K562 (cell line): ENCODE results near the gene LRRC49. TPM values are rescaled to one million over a fixed set of nuclear protein-coding genes. Genes with fewer than 3 reads are reported as not detected.

ENCODE experiments used
- ATAC-seq: fragments of 200-7000 bp; cut with Tn5 transposase; 3 replicates; pipeline ENCODE4 v1.9.1; 2020; ENCODE audit warnings: moderate library complexity
- BruUV-seq: library from RNA; stranded (reverse); fragments of 400-500 nt; replicated peaks from 2 replicates; lab custom pipeline; 2021; lab: Mats Ljungman, UMichigan
- CTCF ChIA-PET: fragments of 300-600 bp; formaldehyde crosslinking; extraction: SDS; loops from one replicate; lab custom pipeline; 2021; ENCODE audit warnings: low intra/inter-chr PET ratio; lab: Yijun Ruan, JAX
- POLR2A ChIA-PET: fragments of 300-600, 350-650 bp; sonication (Branson Sonifier 250); formaldehyde crosslinking; extraction: SDS; loops from one replicate; lab custom pipeline; 2021; ENCODE audit warnings: antibody characterized with exemption, inconsistent platforms; lab: Yijun Ruan, JAX
- DNase-seq, 4 experiments: peaks; one replicate each; pipeline versions ENCODE4 v3.0.0 to v3.0.0-alpha.2; 2011 to 2018; ENCODE audit warnings: low spot score in 3 of 4, mixed read lengths in 3 of 4; ENCODE audit errors: extremely low read depth in 1 of 4
- FAIRE-seq: peaks from 2 replicates; lab custom pipeline; 2011; peaks lifted over from hg19 to GRCh38; lab: Jason Lieb, UNC
- H2AFZ ChIP-seq: 2 replicates; pipeline ENCODE4 v1.6.0; 2011; ENCODE audit warnings: low read depth, low read length, control low read depth, inconsistent platforms
- H3K27ac ChIP-seq: fragments of 200-600 bp; 3 replicates; pipeline ENCODE4 v1.8.0; 2011; ENCODE audit warnings: low read depth, mild to moderate bottlenecking, control low read depth, inconsistent platforms, low read length, moderate library complexity, mixed read lengths; ENCODE audit errors: extremely low read depth
- H3K27me3 ChIP-seq, 2 experiments: fragments of 300-600 bp in 1 of 2; 2 replicates in 1 of 2; 3 replicates in 1 of 2; pipeline versions ENCODE4 v1.6.0 to v1.8.0; 2011; ENCODE audit warnings: inconsistent platforms in 2 of 2, low read length in 2 of 2, mild to moderate bottlenecking in 1 of 2, mixed read lengths in 1 of 2, moderate library complexity in 1 of 2; ENCODE audit not compliant: control insufficient read depth in 2 of 2, insufficient read depth in 2 of 2
- H3K36me3 ChIP-seq: fragments of 300-600 bp; 3 replicates; pipeline ENCODE4 v1.8.0; 2011; ENCODE audit warnings: mild to moderate bottlenecking, low read length, inconsistent platforms; ENCODE audit not compliant: control insufficient read depth, insufficient read depth
- H3K4me1 ChIP-seq, 2 experiments: fragments of 200-600 bp in 1 of 2; replicated peaks in 1 of 2; 2 replicates in 1 of 2; 3 replicates in 1 of 2; pipeline versions ENCODE4 v1.5.1 to v1.8.0; 2011; ENCODE audit warnings: inconsistent platforms in 2 of 2, low read length in 2 of 2, mild to moderate bottlenecking in 1 of 2, mixed read lengths in 1 of 2, moderate library complexity in 1 of 2; ENCODE audit not compliant: control insufficient read depth in 2 of 2, insufficient read depth in 2 of 2
- H3K4me2 ChIP-seq: 2 replicates; pipeline ENCODE4 v1.6.1; 2011; ENCODE audit warnings: low read length, control low read depth, inconsistent platforms, mixed read lengths; ENCODE audit not compliant: insufficient read depth
- H3K4me3 ChIP-seq: fragments of 200-600 bp; sonication (generic), shearing (Covaris generic); 2 replicates; pipeline ENCODE4 v1.5.1; 2016; ENCODE audit warnings: control low read depth, inconsistent platforms
- H3K79me2 ChIP-seq: fragments of 200-600 bp; 3 replicates; pipeline ENCODE4 v1.8.0; 2011; ENCODE audit warnings: low read length, inconsistent platforms; ENCODE audit not compliant: control insufficient read depth, insufficient read depth
- H3K9ac ChIP-seq, 2 experiments: 2 replicates each; pipeline versions ENCODE4 v1.6.0 to v1.6.1; 2011; ENCODE audit warnings: low read depth in 2 of 2, low read length in 2 of 2, control low read depth in 1 of 2, inconsistent platforms in 1 of 2, mild to moderate bottlenecking in 1 of 2, mixed read lengths in 1 of 2; ENCODE audit not compliant: insufficient read depth in 1 of 2
- H3K9me1 ChIP-seq: one replicate; pipeline ENCODE4 v1.6.0; 2011; ENCODE audit warnings: inconsistent platforms, mild to moderate bottlenecking, low read length, moderate library complexity; ENCODE audit not compliant: control insufficient read depth, insufficient read depth
- H3K9me3 ChIP-seq: replicated peaks from 2 replicates; pipeline ENCODE4 v1.5.1; 2011; ENCODE audit warnings: low read depth, low read length, inconsistent platforms; ENCODE audit not compliant: control insufficient read depth, insufficient read depth
- H4K20me1 ChIP-seq: replicated peaks from 2 replicates; pipeline ENCODE4 v1.6.1; 2011; ENCODE audit warnings: low read length, inconsistent platforms, mixed read lengths; ENCODE audit not compliant: control insufficient read depth, insufficient read depth
- CGGBP1 ChIP-seq: fragments of 250-450 bp; sonication (Bioruptor Pico); IDR thresholded peaks from 2 replicates; pipeline ENCODE4 v1.9.0; 2021; ENCODE audit warnings: mild to moderate bottlenecking
- ELF1 ChIP-seq: fragments of 200-800 bp; sonication (Bioruptor generic); IDR thresholded peaks from 2 replicates; pipeline ENCODE4 v1.6.1; 2016; ENCODE audit warnings: missing genetic modification characterization, missing compliant biosample characterization
- PTTG1 ChIP-seq: fragments of 450-650 bp; IDR thresholded peaks from 2 replicates; pipeline ENCODE4 v1.6.1; 2016; ENCODE audit warnings: low read depth, mild to moderate bottlenecking, missing genetic modification characterization, missing compliant biosample characterization
- SETDB1 ChIP-seq: IDR thresholded peaks from one replicate; pipeline ENCODE4 v1.6.1; 2012; ENCODE audit warnings: low read length, control low read depth, inconsistent platforms
- ZNF165 ChIP-seq: fragments of 250-450 bp; sonication (Bioruptor Pico); IDR thresholded peaks from 2 replicates; pipeline ENCODE4 v1.4.0; 2020; ENCODE audit warnings: borderline replicate concordance
- in situ Hi-C: fragments of 300-500 bp; cut with MboI; formaldehyde crosslinking; loops from 4 replicates; pipeline ENCODE4 v1.15.0; 2018; ENCODE audit warnings: inconsistent platforms, mixed read lengths
- intact Hi-C: fragments of 100-400 bp; cut with micrococcal nuclease; formaldehyde crosslinking; loops from 2 replicates; pipeline ENCODE4 v1.14.2; 2022
- polyA plus RNA-seq, 8 experiments: library from polyadenylated mRNA; depleted of rRNA in 4 of 8; stranded (reverse) in 5 of 8; unstranded in 3 of 8; fragments of >200 nt; fragmentation: Nextera tagmentation in 2 of 8; fragmentation: Illumina TruSeq in 1 of 8; extraction: Ambion mirVana in 2 of 8; extraction: Trizol in 1 of 8; gene quantifications; 2 replicates each; pipeline versions ENCODE4 v1.2.1 to v1.2.3, GENCODE V29; 2011 to 2014; ENCODE audit warnings: inconsistent platforms in 1 of 8, missing spikeins in 1 of 8
- total RNA-seq, 7 experiments: library from RNA; depleted of rRNA in 6 of 7; stranded (reverse); fragments of >200 nt in 6 of 7; fragmentation: Illumina TruSeq in 2 of 7; extraction: Trizol in 2 of 7; gene quantifications; 2 replicates each; pipeline versions ENCODE4 v1.2.1 to v1.2.3, GENCODE V29; 2011 to 2021; ENCODE audit warnings: low replicate concordance in 1 of 7
- TF ChIP-seq, protein P1 (sequence below): fragments of 200-400 bp; formaldehyde crosslinking; IDR thresholded peaks from 2 replicates; pipeline ENCODE4 v1.6.1; 2017; ENCODE audit warnings: mild to moderate bottlenecking, low read depth, low read length, moderate library complexity

Gene LRRC49
- total and polyA plus RNA-seq, 9 of the 15 experiments (the other 6 are each of a cell fraction or from before 2014, with no cell fraction given), result 0.32 TPM; not detected in 8

- no peak overlapping the region for H3K4me3 ChIP-seq
- intact Hi-C loops, result no loop called here
- no peaks in the 10 kb centered on the region for H3K27me3 ChIP-seq
- FAIRE-seq (no peak), ATAC-seq (no peak), DNase-seq (no peak)
- H3K79me2 ChIP-seq, result no peaks in the 10 kb centered on the region
- H3K9me1 ChIP-seq, result no peaks in the 10 kb centered on the region
- no peaks in the 10 kb centered on the region for H4K20me1 ChIP-seq
- H2AFZ ChIP-seq, result no peak overlapping the region
- H3K9me3 ChIP-seq, result no peaks in the 10 kb centered on the region
- in situ Hi-C loops, result loop anchor here (25.0 kb wide), 1 partner anchor 786 kb away; no protein-coding TSS in a partner anchor
- CTCF ChIA-PET, result no interaction called here
- POLR2A ChIA-PET, result no interaction called here
- no peak overlapping the region for H3K27ac ChIP-seq
- H3K36me3 ChIP-seq, result no peaks in the 10 kb centered on the region
- no peak overlapping the region for H3K9ac ChIP-seq
- no peak for TF ChIP-seq SETDB1
- no peak for TF ChIP-seq ZNF165
- TF ChIP-seq ELF1 (tag), result no peak
- TF ChIP-seq, protein P1, sequence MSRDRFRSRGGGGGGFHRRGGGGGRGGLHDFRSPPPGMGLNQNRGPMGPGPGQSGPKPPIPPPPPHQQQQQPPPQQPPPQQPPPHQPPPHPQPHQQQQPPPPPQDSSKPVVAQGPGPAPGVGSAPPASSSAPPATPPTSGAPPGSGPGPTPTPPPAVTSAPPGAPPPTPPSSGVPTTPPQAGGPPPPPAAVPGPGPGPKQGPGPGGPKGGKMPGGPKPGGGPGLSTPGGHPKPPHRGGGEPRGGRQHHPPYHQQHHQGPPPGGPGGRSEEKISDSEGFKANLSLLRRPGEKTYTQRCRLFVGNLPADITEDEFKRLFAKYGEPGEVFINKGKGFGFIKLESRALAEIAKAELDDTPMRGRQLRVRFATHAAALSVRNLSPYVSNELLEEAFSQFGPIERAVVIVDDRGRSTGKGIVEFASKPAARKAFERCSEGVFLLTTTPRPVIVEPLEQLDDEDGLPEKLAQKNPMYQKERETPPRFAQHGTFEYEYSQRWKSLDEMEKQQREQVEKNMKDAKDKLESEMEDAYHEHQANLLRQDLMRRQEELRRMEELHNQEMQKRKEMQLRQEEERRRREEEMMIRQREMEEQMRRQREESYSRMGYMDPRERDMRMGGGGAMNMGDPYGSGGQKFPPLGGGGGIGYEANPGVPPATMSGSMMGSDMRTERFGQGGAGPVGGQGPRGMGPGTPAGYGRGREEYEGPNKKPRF, result no peak
- TF ChIP-seq CGGBP1 (CRISPR knock-in tag), result no peak
- TF ChIP-seq PTTG1 (tag), result no peak
- H3K4me2 ChIP-seq, result no peak overlapping the region
- BruUV-seq, result no TSS peak
- no peaks in the 10 kb centered on the region for H3K4me1 ChIP-seq
Measured at GRCh38 chr15:70950953-70951352, 58.3 kb downstream of the LRRC49 start.
